ENCODE data around the gene UCK2. TPM values are rescaled to one million over a fixed set of nuclear protein-coding genes. Genes with fewer than 3 reads are reported as not detected.

UCK2 gene
- total and polyA plus RNA-seq, 2 of the 8 experiments (the other 6 are each of a cell fraction or from before 2014, with no cell fraction given) = 103 to 109 TPM

- no peaks in the 10 kb centered on the region for H3K9me3 ChIP-seq (ENCODE audit: insufficient read depth in 2 of 2, low read depth in 1 of 2, low read length in 1 of 2)
- no peak overlapping the region for H4K91ac ChIP-seq (replicated peaks; ENCODE audit: insufficient read length, low read length)
- peaks cover 22 to 30% of the 10 kb centered on the region in 2 experiments for H4K20me1 ChIP-seq (replicated peaks in 1 of 2; ENCODE audit: control insufficient read depth in 1 of 2, insufficient read depth in 2 of 2, low read length in 2 of 2)
- no peak overlapping the region for H4K8ac ChIP-seq (ENCODE audit: extremely low read depth, insufficient read depth, low read length)
- H2BK15ac ChIP-seq (ENCODE audit: low read length) = no peak overlapping the region
- H2BK5ac ChIP-seq (ENCODE audit: low read depth, low read length) = no peak overlapping the region
- H4K5ac ChIP-seq (ENCODE audit: insufficient read length, low read depth, low read length) = no peak overlapping the region
- no peak overlapping the region for H3K14ac ChIP-seq (ENCODE audit: insufficient read length)
- ChIA-PET CTCF (ENCODE audit: partially characterized antibody) (interaction anchor here (1.0 kb wide), 1 partner anchor 11 kb away, joined by 3 read pairs; no protein-coding TSS in a partner anchor), POLR2A (ENCODE audit: partially characterized antibody) (interaction anchor here (0.8 to 2.3 kb wide), 3 partner anchors 12 to 80 kb away, joined by 3 to 13 read pairs (median 5); no protein-coding TSS in a partner anchor)
- no peak overlapping the region for H3K56ac ChIP-seq (replicated peaks; ENCODE audit: insufficient read length, low read depth, low read length)
- H3K27me3 ChIP-seq (replicated peaks in 1 of 4; ENCODE audit: control insufficient read depth in 3 of 4, extremely low read depth in 1 of 4, insufficient read depth in 3 of 4, low read length in 3 of 4) = no peaks in the 10 kb centered on the region
- H3K4me1 ChIP-seq (replicated peaks in 1 of 4; ENCODE audit: control insufficient read depth in 3 of 4, insufficient read depth in 4 of 4, low read length in 3 of 4) = peaks cover 4 to 11% (median 8%) of the 10 kb centered on the region in 4 experiments; a peak in 5 of 7 replicates
- no peak overlapping the region for H3K23ac ChIP-seq (ENCODE audit: insufficient read length)
- H3K4ac ChIP-seq (replicated peaks; ENCODE audit: insufficient read length, low read depth, low read length) = no peak overlapping the region
- no peak overlapping the region for H2BK120ac ChIP-seq (replicated peaks; ENCODE audit: low read depth, low read length)
- H3K4me3 ChIP-seq (ENCODE audit: extremely low read depth in 1 of 4, insufficient read depth in 2 of 4, low read depth in 3 of 4, low read length in 4 of 4) = no peak overlapping the region
- no peak for FAIRE-seq
- no peak overlapping the region for H2BK12ac ChIP-seq (ENCODE audit: low read depth, low read length)
- peaks cover 48 to 97% of the 10 kb centered on the region in 2 experiments for H3K79me2 ChIP-seq (ENCODE audit: control insufficient read depth in 1 of 2, insufficient read depth in 2 of 2, low read length in 2 of 2)
- no peak overlapping the region for H2AK5ac ChIP-seq (ENCODE audit: low read depth, low read length)
- peaks cover 13% of the 10 kb centered on the region for H3K79me1 ChIP-seq (ENCODE audit: low read depth, low read length)
- 89% methylated on average over 7 of the region's 7 CpGs; no CpG with 5 or more reads in 1 of the 2 experiments for WGBS, 2 experiments (ENCODE audit: extremely low coverage in 1 of 2, insufficient coverage in 1 of 2, insufficient read length in 1 of 2, insufficient replicate concordance in 2 of 2, low coverage in 1 of 2, low lambda C conversion rate in 2 of 2, missing lambda C conversion rate in 1 of 2)
- no peaks in the 10 kb centered on the region for H3K36me3 ChIP-seq (ENCODE audit: control insufficient read depth in 2 of 4, insufficient read depth in 4 of 4, low read length in 3 of 4)
- H3K27ac ChIP-seq (ENCODE audit: low read depth, low read length) = 0 out of 2 replicates have a peak overlapping the region, but pooled peaks have one; percentile 23
- H3K18ac ChIP-seq (ENCODE audit: extremely low read depth, low read length) = no peak overlapping the region
- no peaks in the 10 kb centered on the region for H3K23me2 ChIP-seq (ENCODE audit: low read depth, low read length)
- H3K9ac ChIP-seq (replicated peaks in 1 of 4; ENCODE audit: extremely low read depth in 1 of 4, low read depth in 3 of 4, low read length in 3 of 4) = no peak overlapping the region
- no peak overlapping the region for H2BK20ac ChIP-seq (ENCODE audit: low read length)
- DNase-seq (ENCODE audit: low read depth in 1 of 2, low spot score in 2 of 2) = no peak
- no peak overlapping the region for H2AFZ ChIP-seq (ENCODE audit: low read length)
- H3K4me2 ChIP-seq (ENCODE audit: insufficient read depth in 1 of 2, low read depth in 2 of 2, low read length in 2 of 2) = no peak overlapping the region
- no peak for TF ChIP-seq ZNF274 (IDR thresholded peaks at IDR 0.05; ENCODE audit: borderline replicate concordance, extremely low read depth, low read length)
- no peak for TF ChIP-seq CHD1 (IDR thresholded peaks at IDR 0.05; ENCODE audit: low read depth, low read length)
- no peak for TF ChIP-seq BRCA1 (IDR thresholded peaks at IDR 0.05; ENCODE audit: low read depth, low read length)
- no peak for TF ChIP-seq RFX5 (IDR thresholded peaks at IDR 0.05; ENCODE audit: borderline replicate concordance, low read depth, low read length)
- no peak for TF ChIP-seq E2F6 (IDR thresholded peaks at IDR 0.05)
- no peak for TF ChIP-seq SP4 (IDR thresholded peaks at IDR 0.05; ENCODE audit: low read length)
- no peak for TF ChIP-seq NANOG (IDR thresholded peaks at IDR 0.05; ENCODE audit: insufficient read depth, low read depth, low read length, poor library complexity, severe bottlenecking)
- TF ChIP-seq CREB1 (IDR thresholded peaks at IDR 0.05) = no peak
- no peak for TF ChIP-seq TAF1 (IDR thresholded peaks at IDR 0.05; ENCODE audit: low read depth, low read length)
- no peak for TF ChIP-seq SP1 (IDR thresholded peaks at IDR 0.05; ENCODE audit: low read depth, low read length)
- TF ChIP-seq FOSL1 (IDR thresholded peaks at IDR 0.05; ENCODE audit: insufficient read depth, low read depth, low read length) = no peak
- no peak for TF ChIP-seq MAX (IDR thresholded peaks at IDR 0.05)
These were observed 22.1 kb downstream of the UCK2 start for GRCh38 chr1:165849353-165850133.

Data from H1 (cell line).